Measurements from ENCODE around the gene LAMC3. TPM values are rescaled to one million over a fixed set of nuclear protein-coding genes. Genes with fewer than 3 reads are reported as not detected.

LAMC3 gene
- total RNA-seq, 2 donors from 2014 or later, result 0.55 to 156 TPM

GRCh38 chr9:131090025-131090787, 81.2 kb downstream of the LAMC3 start:
- Histone ChIP-seq H3K27me3 (replicated peaks; ENCODE audit: insufficient read depth) (no peaks in the 10 kb centered on the region), H3K27ac (no peak overlapping the region), H3K9me3 (no peaks in the 10 kb centered on the region), H3K36me3 (no peaks in the 10 kb centered on the region), H3K4me1 (replicated peaks) (peaks cover 2% of the 10 kb centered on the region), H3K4me3 (no peak overlapping the region)
- WGBS, result 91% methylated on average over 12 of the region's 13 CpGs
- no peak for TF ChIP-seq POLR2AphosphoS5 (IDR thresholded peaks at IDR 0.05)
- DNase-seq (ENCODE audit: low spot score), result no peak
- intact Hi-C loops (cut with DNase I), result no loop called here

GRCh38 chr9:131091352-131091992, 82.5 kb downstream of the LAMC3 start:
- intact Hi-C loops (cut with DNase I), result no loop called here

GRCh38 chr9:131092030-131092429, 83.1 kb downstream of the LAMC3 start:
- peaks cover 2% of the 10 kb centered on the region for H3K4me1 ChIP-seq (replicated peaks)
- no peak for DNase-seq (ENCODE audit: low spot score)
- intact Hi-C loops (cut with DNase I), result no loop called here
- WGBS, result 83% methylated on average over 6 of the region's 6 CpGs
- H3K36me3 ChIP-seq, result no peaks in the 10 kb centered on the region
- no peaks in the 10 kb centered on the region for H3K9me3 ChIP-seq
- no peaks in the 10 kb centered on the region for H3K27me3 ChIP-seq (replicated peaks; ENCODE audit: insufficient read depth)
- TF ChIP-seq CTCF (IDR thresholded peaks at IDR 0.05) (no peak), POLR2A (IDR thresholded peaks at IDR 0.05) (no peak), POLR2AphosphoS5 (IDR thresholded peaks at IDR 0.05) (no peak)
- H3K4me3 ChIP-seq, result no peak overlapping the region
- no peak overlapping the region for H3K27ac ChIP-seq

More at GRCh38 chr9:131091352-131091992, 82.5 kb downstream of the LAMC3 start:
- Histone ChIP-seq H3K4me1 (replicated peaks) (peaks cover 2% of the 10 kb centered on the region), H3K36me3 (no peaks in the 10 kb centered on the region), H3K27me3 (replicated peaks; ENCODE audit: insufficient read depth) (no peaks in the 10 kb centered on the region), H3K9me3 (no peaks in the 10 kb centered on the region), H3K4me3 (no peak overlapping the region), H3K27ac (no peak overlapping the region)
- TF ChIP-seq POLR2A (IDR thresholded peaks at IDR 0.05) (no peak), POLR2AphosphoS5 (IDR thresholded peaks at IDR 0.05) (no peak), CTCF (IDR thresholded peaks at IDR 0.05) (no peak)
- WGBS, result 76% methylated on average over 8 of the region's 19 CpGs
- no peak for DNase-seq (ENCODE audit: low spot score)

GRCh38 chr9:131092548-131093440, 83.8 kb downstream of the LAMC3 start:
- intact Hi-C loops (cut with DNase I), result no loop called here
- no peak for DNase-seq (ENCODE audit: low spot score)
- H3K27ac ChIP-seq, result no peak overlapping the region
- H3K9me3 ChIP-seq, result no peaks in the 10 kb centered on the region
- H3K27me3 ChIP-seq (replicated peaks; ENCODE audit: insufficient read depth), result no peaks in the 10 kb centered on the region
- H3K36me3 ChIP-seq, result no peaks in the 10 kb centered on the region
- no peak overlapping the region for H3K4me3 ChIP-seq
- TF ChIP-seq POLR2A (IDR thresholded peaks at IDR 0.05) (no peak), CTCF (IDR thresholded peaks at IDR 0.05) (no peak), POLR2AphosphoS5 (IDR thresholded peaks at IDR 0.05) (no peak)
- 73% methylated on average over 24 of the region's 24 CpGs for WGBS
- H3K4me1 ChIP-seq (replicated peaks), result peaks cover 2% of the 10 kb centered on the region

GRCh38 chr9:131094015-131094414, 85.0 kb downstream of the LAMC3 start:
- Histone ChIP-seq H3K27ac (no peak overlapping the region), H3K4me3 (no peak overlapping the region), H3K36me3 (no peaks in the 10 kb centered on the region), H3K9me3 (no peaks in the 10 kb centered on the region), H3K4me1 (replicated peaks) (peaks cover 2% of the 10 kb centered on the region), H3K27me3 (replicated peaks; ENCODE audit: insufficient read depth) (no peaks in the 10 kb centered on the region)
- intact Hi-C loops (cut with DNase I), result no loop called here
- no peak for DNase-seq (ENCODE audit: low spot score)
- TF ChIP-seq POLR2A (IDR thresholded peaks at IDR 0.05) (no peak), CTCF (IDR thresholded peaks at IDR 0.05) (no peak), POLR2AphosphoS5 (IDR thresholded peaks at IDR 0.05) (no peak)
- 80% methylated on average over 5 of the region's 5 CpGs for WGBS

Measured in prostate gland (tissue), 2 donors.